Astrocyte (in vitro differentiated cells and primary cell): ENCODE data around the gene SSBP2.
"Not testable (repeated sequence)": the region's sequence is repeated elsewhere in the genome, so short reads cannot be mapped to it uniquely, and the experiment has no call there.

Experiments
- CTCF ChIP-seq: IDR thresholded peaks from 2 replicates; pipeline ENCODE4 v1.5.1; 2011; ENCODE audit warnings: low read depth, mild to moderate bottlenecking, inconsistent platforms, low read length, moderate library complexity; ENCODE audit not compliant: insufficient read depth
- EZH2 ChIP-seq: IDR thresholded peaks from 2 replicates; pipeline ENCODE4 v1.6.1; 2012; ENCODE audit warnings: mild to moderate bottlenecking, low read length, inconsistent platforms; ENCODE audit not compliant: insufficient read depth

GRCh38 chr5:81628061-81628460 lies 122.8 kb downstream of the SSBP2 start:
- not testable (repeated sequence) for TF ChIP-seq CTCF, EZH2
